H9 (cell line): ENCODE data around the gene ATE1. TPM values are rescaled to one million over a fixed set of nuclear protein-coding genes. Genes with fewer than 3 reads are reported as not detected.

Experiments used
- DNase-seq: peaks from one replicate; pipeline ENCODE4 v3.0.0-alpha.2; 2017
- H2AFZ ChIP-seq: one replicate; pipeline ENCODE4 v1.6.1; 2013; ENCODE audit warnings: mild to moderate bottlenecking, low read length, control low read depth, moderate library complexity
- H2AK5ac ChIP-seq: 2 replicates; pipeline ENCODE4 v1.6.1; 2013; ENCODE audit warnings: low read length, control low read depth, mixed read lengths; ENCODE audit not compliant: insufficient read length
- H2BK120ac ChIP-seq: one replicate; pipeline ENCODE4 v1.6.1; 2013; ENCODE audit warnings: low read depth, mild to moderate bottlenecking, low read length, control low read depth, inconsistent platforms; ENCODE audit not compliant: poor library complexity, severe bottlenecking
- H2BK12ac ChIP-seq: 2 replicates; pipeline ENCODE4 v1.6.1; 2013; ENCODE audit warnings: low read length, control low read depth, mixed read lengths, low read depth; ENCODE audit not compliant: insufficient read length
- H2BK15ac ChIP-seq: 2 replicates; pipeline ENCODE4 v1.6.1; 2013; ENCODE audit warnings: low read depth, low read length, control low read depth
- H2BK20ac ChIP-seq: one replicate; pipeline ENCODE4 v1.6.1; 2013; ENCODE audit warnings: low read depth, mild to moderate bottlenecking, low read length, control low read depth, inconsistent platforms; ENCODE audit not compliant: poor library complexity, severe bottlenecking
- H2BK5ac ChIP-seq: 2 replicates; pipeline ENCODE4 v1.6.1; 2013; ENCODE audit warnings: low read length, control low read depth, mixed read lengths; ENCODE audit not compliant: insufficient read length
- H3K14ac ChIP-seq: 2 replicates; pipeline ENCODE4 v1.6.1; 2013; ENCODE audit warnings: low read length, control low read depth; ENCODE audit not compliant: insufficient read depth
- H3K18ac ChIP-seq: 2 replicates; pipeline ENCODE4 v1.6.1; 2013; ENCODE audit warnings: low read depth, mild to moderate bottlenecking, mixed read lengths, low read length, control low read depth; ENCODE audit not compliant: insufficient read length
- H3K23ac ChIP-seq: 2 replicates; pipeline ENCODE4 v1.6.1; 2013; ENCODE audit warnings: low read length, control low read depth, mixed read lengths, low read depth; ENCODE audit not compliant: insufficient read length
- H3K23me2 ChIP-seq: 2 replicates; pipeline ENCODE4 v1.6.1; 2013; ENCODE audit warnings: low read depth, mild to moderate bottlenecking, mixed read lengths, low read length, control low read depth; ENCODE audit not compliant: insufficient read length, poor library complexity, severe bottlenecking
- H3K27ac ChIP-seq: 2 replicates; pipeline ENCODE4 v1.5.1; 2013; ENCODE audit warnings: low read length, control low read depth, mixed read lengths, low read depth; ENCODE audit not compliant: insufficient read length
- H3K27me3 ChIP-seq: 2 replicates; pipeline ENCODE4 v1.6.1; 2013; ENCODE audit warnings: low read length, control low read depth, inconsistent platforms; ENCODE audit not compliant: insufficient read depth
- H3K4ac ChIP-seq: 2 replicates; pipeline ENCODE4 v1.6.1; 2013; ENCODE audit warnings: low read depth, mild to moderate bottlenecking, control low read depth, inconsistent platforms, low read length, moderate library complexity
- H3K4me1 ChIP-seq: 2 replicates; pipeline ENCODE4 v1.6.1; 2013; ENCODE audit warnings: low read length, control low read depth, inconsistent platforms; ENCODE audit not compliant: insufficient read depth
- H3K4me2 ChIP-seq: 2 replicates; pipeline ENCODE4 v1.6.1; 2013; ENCODE audit warnings: low read length, control low read depth, mixed read lengths; ENCODE audit not compliant: insufficient read length, insufficient read depth
- H3K56ac ChIP-seq: 2 replicates; pipeline ENCODE4 v1.6.1; 2013; ENCODE audit warnings: low read depth, mild to moderate bottlenecking, mixed read lengths, low read length, control low read depth; ENCODE audit not compliant: insufficient read length
- H3K79me1 ChIP-seq: 2 replicates; pipeline ENCODE4 v1.6.1; 2013; ENCODE audit warnings: low read depth, mild to moderate bottlenecking, moderate library complexity, low read length, control low read depth, inconsistent platforms; ENCODE audit not compliant: insufficient read depth, poor library complexity, severe bottlenecking
- H3K79me2 ChIP-seq: 2 replicates; pipeline ENCODE4 v1.6.1; 2013; ENCODE audit warnings: low read length, control low read depth, inconsistent platforms; ENCODE audit not compliant: insufficient read depth
- H3K9ac ChIP-seq: 2 replicates; pipeline ENCODE4 v1.6.1; 2013; ENCODE audit warnings: low read length, control low read depth, mixed read lengths; ENCODE audit not compliant: insufficient read length; ENCODE audit errors: extremely low read depth
- H3K9me3 ChIP-seq: one replicate; pipeline ENCODE4 v1.6.1; 2013; ENCODE audit warnings: low read depth, low read length, inconsistent platforms; ENCODE audit not compliant: control insufficient read depth
- H3T11ph ChIP-seq: one replicate; pipeline ENCODE4 v1.6.1; 2013; ENCODE audit warnings: mild to moderate bottlenecking, low read length, control low read depth, inconsistent platforms
- H4K20me1 ChIP-seq: one replicate; pipeline ENCODE4 v1.6.1; 2013; ENCODE audit not compliant: control insufficient read depth, insufficient read length, insufficient read depth
- H4K5ac ChIP-seq: 2 replicates; pipeline ENCODE4 v1.6.1; 2013; ENCODE audit warnings: low read depth, mild to moderate bottlenecking, mixed read lengths, low read length, control low read depth; ENCODE audit not compliant: insufficient read length
- H4K8ac ChIP-seq: replicated peaks from 2 replicates; pipeline ENCODE4 v1.6.1; 2013; ENCODE audit warnings: low read length, control low read depth, mixed read lengths, low read depth; ENCODE audit not compliant: insufficient read length
- H4K91ac ChIP-seq: 2 replicates; pipeline ENCODE4 v1.6.1; 2013; ENCODE audit warnings: low read depth, mild to moderate bottlenecking, moderate library complexity, mixed read lengths, low read length, control low read depth; ENCODE audit not compliant: insufficient read length
- H3K27ac Mint-ChIP-seq, 3 experiments: 2 replicates in 2 of 3; 3 replicates in 1 of 3; pipeline ENCODE4 v1.8.0; 2020 to 2021; ENCODE audit warnings: mixed read lengths in 3 of 3, mild to moderate bottlenecking in 1 of 3, moderate library complexity in 1 of 3
- H3K27me3 Mint-ChIP-seq: 2 replicates; pipeline ENCODE4 v1.8.0; 2021; ENCODE audit warnings: low read depth, mild to moderate bottlenecking, moderate library complexity, mixed read lengths
- H3K36me3 Mint-ChIP-seq, 3 experiments: 2 replicates in 2 of 3; 3 replicates in 1 of 3; pipeline ENCODE4 v1.8.0; 2020 to 2021; ENCODE audit warnings: low read depth in 3 of 3, mixed read lengths in 3 of 3; ENCODE audit not compliant: insufficient read depth in 1 of 3
- H3K4me1 Mint-ChIP-seq, 2 experiments: 2 replicates each; pipeline ENCODE4 v1.8.0; 2020; ENCODE audit warnings: mixed read lengths in 2 of 2
- H3K4me3 Mint-ChIP-seq, 2 experiments: 2 replicates in 1 of 2; 3 replicates in 1 of 2; pipeline ENCODE4 v1.8.0; 2020 to 2021; ENCODE audit warnings: mild to moderate bottlenecking in 2 of 2, mixed read lengths in 2 of 2, moderate library complexity in 1 of 2
- H3K9me3 Mint-ChIP-seq, 2 experiments: 2 replicates in 1 of 2; 3 replicates in 1 of 2; pipeline ENCODE4 v1.8.0; 2020; ENCODE audit warnings: mild to moderate bottlenecking in 2 of 2, mixed read lengths in 2 of 2, moderate library complexity in 1 of 2
- WGBS: extraction: QIAGEN DNeasy Blood & Tissue Kit; methylation state at CpG from one replicate; pipeline ENCODE4 v1.1.7; 2013; ENCODE audit warnings: missing lambda C conversion rate, low lambda C conversion rate, mixed read lengths; ENCODE audit not compliant: insufficient read length; ENCODE audit errors: extremely low coverage; 5-methylcytosine and 5-hydroxymethylcytosine counted together
- total RNA-seq: library from RNA; stranded (reverse); gene quantifications from 2 replicates; pipeline ENCODE4 v1.2.1, GENCODE V29; 2021
- TF ChIP-seq, protein P1 (sequence below): fragments of 200-600 bp; sonication (generic); conservative IDR thresholded peaks from 3 replicates; pipeline ENCODE4 v1.8.0; 2021; ENCODE audit warnings: antibody characterized with exemption, mild to moderate bottlenecking

ATE1 gene
- total RNA-seq, 1 experiment from 2014 or later, result 29.0 TPM

DNA sequence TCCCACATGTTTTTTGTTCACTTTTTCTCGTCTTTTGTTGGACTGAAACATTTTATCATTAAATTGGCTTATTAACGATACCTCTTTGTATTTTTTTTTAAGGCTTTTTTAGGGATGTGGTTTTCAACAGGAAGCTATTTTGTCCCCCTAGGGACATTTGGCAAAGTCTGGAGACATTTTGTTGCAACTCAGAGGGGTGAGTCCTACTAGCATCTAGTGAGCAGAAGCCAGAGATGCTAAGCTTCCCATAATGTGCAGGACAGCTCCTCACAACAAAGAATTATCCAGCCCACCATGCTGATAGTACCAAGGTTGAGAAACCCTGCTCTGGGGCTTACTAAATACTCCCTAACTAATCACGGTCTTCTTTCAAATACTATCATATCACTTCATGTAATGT lies 63.2 kb downstream of the ATE1 start:
- no peaks in the 10 kb centered on the region for H4K20me1 ChIP-seq
- H3K4me2 ChIP-seq, result no peak overlapping the region
- no peaks in the 10 kb centered on the region for H3K79me1 ChIP-seq
- H2AFZ ChIP-seq, result no peak overlapping the region
- no peak overlapping the region for H3K14ac ChIP-seq
- H3K9me3 ChIP-seq, result no peaks in the 10 kb centered on the region
- no peak overlapping the region for H2BK120ac ChIP-seq
- no peak overlapping the region for H3K9ac ChIP-seq
- DNase-seq, result no peak
- no peaks in the 10 kb centered on the region for H3K4me1 ChIP-seq
- H3K36me3 Mint-ChIP-seq, result peaks cover 14 to 31% (median 30%) of the 10 kb centered on the region in 3 experiments
- TF ChIP-seq, protein P1, sequence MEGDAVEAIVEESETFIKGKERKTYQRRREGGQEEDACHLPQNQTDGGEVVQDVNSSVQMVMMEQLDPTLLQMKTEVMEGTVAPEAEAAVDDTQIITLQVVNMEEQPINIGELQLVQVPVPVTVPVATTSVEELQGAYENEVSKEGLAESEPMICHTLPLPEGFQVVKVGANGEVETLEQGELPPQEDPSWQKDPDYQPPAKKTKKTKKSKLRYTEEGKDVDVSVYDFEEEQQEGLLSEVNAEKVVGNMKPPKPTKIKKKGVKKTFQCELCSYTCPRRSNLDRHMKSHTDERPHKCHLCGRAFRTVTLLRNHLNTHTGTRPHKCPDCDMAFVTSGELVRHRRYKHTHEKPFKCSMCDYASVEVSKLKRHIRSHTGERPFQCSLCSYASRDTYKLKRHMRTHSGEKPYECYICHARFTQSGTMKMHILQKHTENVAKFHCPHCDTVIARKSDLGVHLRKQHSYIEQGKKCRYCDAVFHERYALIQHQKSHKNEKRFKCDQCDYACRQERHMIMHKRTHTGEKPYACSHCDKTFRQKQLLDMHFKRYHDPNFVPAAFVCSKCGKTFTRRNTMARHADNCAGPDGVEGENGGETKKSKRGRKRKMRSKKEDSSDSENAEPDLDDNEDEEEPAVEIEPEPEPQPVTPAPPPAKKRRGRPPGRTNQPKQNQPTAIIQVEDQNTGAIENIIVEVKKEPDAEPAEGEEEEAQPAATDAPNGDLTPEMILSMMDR, result no peak
- H3K23me2 ChIP-seq, result no peaks in the 10 kb centered on the region
- no peak overlapping the region for H3K4me3 Mint-ChIP-seq
- H3K23ac ChIP-seq, result no peak overlapping the region
- H4K8ac ChIP-seq, result no peak overlapping the region
- no peak overlapping the region for H2BK15ac ChIP-seq
- H3T11ph ChIP-seq, result no peak overlapping the region
- no CpG with 5 or more reads among the region's 3 CpGs for WGBS
- H2BK5ac ChIP-seq, result no peak overlapping the region
- no peak overlapping the region for H3K27ac ChIP-seq
- H4K5ac ChIP-seq, result no peak overlapping the region
- H3K18ac ChIP-seq, result no peak overlapping the region
- H4K91ac ChIP-seq, result no peak overlapping the region
- peaks cover 0 to 7% of the 10 kb centered on the region in 2 experiments; a peak in 1 of 5 replicates for H3K9me3 Mint-ChIP-seq
- H3K27me3 ChIP-seq, result no peaks in the 10 kb centered on the region
- H3K4ac ChIP-seq, result no peak overlapping the region
- H3K27me3 Mint-ChIP-seq, result no peaks in the 10 kb centered on the region
- H3K79me2 ChIP-seq, result no peaks in the 10 kb centered on the region
- no peak overlapping the region for H2BK20ac ChIP-seq
- H3K4me1 Mint-ChIP-seq, result 0 out of 4 replicates have a peak, but pooled peaks cover 0 to 3% of the 10 kb centered on the region in 2 experiments
- no peak overlapping the region for H2AK5ac ChIP-seq
- no peak overlapping the region for H2BK12ac ChIP-seq
- no peak overlapping the region for H3K56ac ChIP-seq
- no peak overlapping the region for H3K27ac Mint-ChIP-seq
